Activated B cell treated with CpG ODN at 0.5 μM for 24 hours (primary cell): ENCODE measurements around the gene NCS1. TPM values are rescaled to one million over a fixed set of nuclear protein-coding genes. Genes with fewer than 3 reads are reported as not detected.
A peak's percentile ranks its signal among the peaks of the same experiment; 100 is the strongest.

ENCODE experiments used
- ATAC-seq: fragments of 200-7000 bp; cut with Tn5 transposase; one replicate; pipeline ENCODE4 v1.10.0; 2021; ENCODE audit warnings: low read depth, mild to moderate bottlenecking, moderate library complexity
- CTCF ChIA-PET: fragments of 350-600 bp; sonication (Branson Sonifier 250); formaldehyde crosslinking; loops from one replicate; lab custom pipeline; 2021; ENCODE audit warnings: antibody characterized with exemption; lab: Charles Lee
- POLR2A ChIA-PET: fragments of 350-600 bp; sonication (Branson Sonifier 250); formaldehyde crosslinking; loops from one replicate; lab custom pipeline; 2021; ENCODE audit warnings: antibody characterized with exemption; lab: Charles Lee
- DNase-seq: peaks from one replicate; pipeline ENCODE4 v3.0.0; 2022
- H3K27ac Mint-ChIP-seq: one replicate; pipeline ENCODE4 v1.8.0; 2020; ENCODE audit warnings: mixed read lengths
- H3K27me3 Mint-ChIP-seq: one replicate; pipeline ENCODE4 v1.8.0; 2021; ENCODE audit warnings: mixed read lengths
- H3K36me3 Mint-ChIP-seq: one replicate; pipeline ENCODE4 v1.8.0; 2021; ENCODE audit warnings: low read depth, mixed read lengths
- H3K4me1 Mint-ChIP-seq: one replicate; pipeline ENCODE4 v1.8.0; 2021; ENCODE audit warnings: mixed read lengths
- H3K4me3 Mint-ChIP-seq: one replicate; pipeline ENCODE4 v1.8.0; 2020; ENCODE audit warnings: mild to moderate bottlenecking, mixed read lengths
- H3K9me3 Mint-ChIP-seq: one replicate; pipeline ENCODE4 v1.8.0; 2020; ENCODE audit warnings: mixed read lengths
- intact Hi-C: fragments of 100-400 bp; cut with micrococcal nuclease; formaldehyde crosslinking; loops from one replicate; pipeline ENCODE4 v1.15.1; 2024
- total RNA-seq: library from RNA; stranded (reverse); gene quantifications from 2 replicates; pipeline ENCODE4 v1.2.3, GENCODE V29; 2022
- TF ChIP-seq, protein P1 (sequence below): fragments of 200-600 bp; IDR thresholded peaks from one replicate; pipeline ENCODE4 v1.8.0; 2022; ENCODE audit warnings: antibody characterized with exemption, mild to moderate bottlenecking

The NCS1 gene
- 0.24 and 0.59 TPM in 2 replicates for total RNA-seq

- Mint-ChIP-seq H3K27me3 (peaks cover 36% of the 10 kb centered on the region), H3K4me3 (peak within 1 kb of the TSS; percentile 66)
Measured at GRCh38 chr9:130172161-130172857, at the start of gene NCS1. TSS of gene NCS1 (plus strand) at chr9:130172404. CDS start at chr9:130172664, 260 bp downstream.

DNA sequence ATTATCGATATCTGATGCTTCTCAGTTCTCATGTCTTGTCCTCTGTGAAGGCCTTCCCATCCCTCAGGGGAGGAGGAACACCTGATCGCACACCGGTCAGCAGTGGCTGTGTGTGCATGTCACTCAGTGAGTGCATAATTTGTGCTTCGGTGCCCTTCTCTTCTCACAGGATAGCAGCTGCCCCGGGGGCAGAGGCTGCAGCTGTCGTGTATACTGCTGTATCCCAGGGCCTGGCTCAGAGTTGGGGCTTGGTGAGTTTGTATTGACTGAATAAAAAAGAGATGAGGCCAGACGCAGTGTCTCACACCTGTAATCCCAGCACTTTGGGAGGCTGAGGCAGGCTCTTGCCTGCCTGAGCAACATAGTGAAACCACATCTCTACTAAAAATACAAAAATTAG, 49.7 kb upstream of the NCS1 start:
- Mint-ChIP-seq H3K9me3 (no peaks in the 10 kb centered on the region), H3K4me1 (peaks cover 20% of the 10 kb centered on the region), H3K27ac (peak overlapping the region; percentile 56), H3K27me3 (no peaks in the 10 kb centered on the region), H3K36me3 (peaks cover 61% of the 10 kb centered on the region), H3K4me3 (no peak overlapping the region)
- intact Hi-C loops, result no loop called here
- no peak for ATAC-seq
- no peak for DNase-seq
- ChIA-PET CTCF (no interaction called here), POLR2A (interaction anchor here (0.6 to 1.0 kb wide), 2 partner anchors 8 to 234 kb away, joined by 4 to 10 read pairs; no protein-coding TSS in a partner anchor)
- TF ChIP-seq, protein P1, sequence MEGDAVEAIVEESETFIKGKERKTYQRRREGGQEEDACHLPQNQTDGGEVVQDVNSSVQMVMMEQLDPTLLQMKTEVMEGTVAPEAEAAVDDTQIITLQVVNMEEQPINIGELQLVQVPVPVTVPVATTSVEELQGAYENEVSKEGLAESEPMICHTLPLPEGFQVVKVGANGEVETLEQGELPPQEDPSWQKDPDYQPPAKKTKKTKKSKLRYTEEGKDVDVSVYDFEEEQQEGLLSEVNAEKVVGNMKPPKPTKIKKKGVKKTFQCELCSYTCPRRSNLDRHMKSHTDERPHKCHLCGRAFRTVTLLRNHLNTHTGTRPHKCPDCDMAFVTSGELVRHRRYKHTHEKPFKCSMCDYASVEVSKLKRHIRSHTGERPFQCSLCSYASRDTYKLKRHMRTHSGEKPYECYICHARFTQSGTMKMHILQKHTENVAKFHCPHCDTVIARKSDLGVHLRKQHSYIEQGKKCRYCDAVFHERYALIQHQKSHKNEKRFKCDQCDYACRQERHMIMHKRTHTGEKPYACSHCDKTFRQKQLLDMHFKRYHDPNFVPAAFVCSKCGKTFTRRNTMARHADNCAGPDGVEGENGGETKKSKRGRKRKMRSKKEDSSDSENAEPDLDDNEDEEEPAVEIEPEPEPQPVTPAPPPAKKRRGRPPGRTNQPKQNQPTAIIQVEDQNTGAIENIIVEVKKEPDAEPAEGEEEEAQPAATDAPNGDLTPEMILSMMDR, result no peak

More at GRCh38 chr9:130172161-130172857, at the start of gene NCS1:
- ATAC-seq, result peak; percentile 68
- Mint-ChIP-seq H3K9me3 (no peaks in the 10 kb centered on the region), H3K4me1 (peaks cover 4% of the 10 kb centered on the region), H3K27ac (no peak within 1 kb of the TSS), H3K36me3 (no peaks in the 10 kb centered on the region)
- TF ChIP-seq, protein P1, result no peak
- ChIA-PET POLR2A (no interaction called here), CTCF (no interaction called here)
- no peak for DNase-seq
- intact Hi-C loops, result loop anchor here (2.0 kb wide), 1 partner anchor 66 kb away; no protein-coding TSS in a partner anchor

DNA sequence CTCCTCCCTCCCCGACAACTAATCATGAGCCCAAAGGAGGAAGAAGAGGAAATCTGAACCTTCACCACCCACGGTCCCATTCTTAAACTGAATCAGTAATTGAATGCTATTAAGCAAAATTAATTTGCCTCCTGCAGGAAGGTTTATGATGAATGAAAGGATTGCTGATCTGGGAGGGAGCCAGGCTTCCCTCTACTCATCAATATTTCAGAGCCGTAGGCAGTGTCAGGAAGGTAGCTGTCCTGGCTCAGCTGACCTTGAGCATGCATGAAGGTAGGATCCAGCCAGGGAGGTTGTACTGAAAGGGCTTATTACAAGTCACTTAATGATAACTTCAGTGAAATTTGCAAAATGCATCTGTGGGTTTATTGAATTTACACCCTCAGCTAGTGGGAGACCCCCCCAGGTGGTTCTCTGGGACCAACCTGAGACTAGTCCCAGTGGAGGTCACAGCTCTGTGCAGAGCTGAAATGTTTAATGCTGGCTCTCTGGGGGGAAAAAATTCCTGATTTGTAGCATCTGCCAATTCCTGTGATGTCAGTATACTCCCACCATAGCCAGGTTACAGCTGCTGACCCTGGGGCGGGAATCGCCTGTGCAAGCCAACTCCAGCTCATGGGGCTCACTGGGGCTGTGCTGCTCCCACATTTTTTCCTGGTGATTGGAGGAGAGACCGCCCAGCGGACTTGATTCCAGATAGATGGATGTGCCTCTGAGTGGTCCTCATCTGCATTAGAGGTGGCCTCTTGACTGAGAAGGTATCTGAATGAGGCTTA, 47.9 kb upstream of the NCS1 start:
- no peak for DNase-seq
- no peaks in the 10 kb centered on the region for H3K9me3 Mint-ChIP-seq
- ChIA-PET POLR2A (interaction anchor here (0.6 kb wide), 1 partner anchor 122 kb away, joined by 6 read pairs; no protein-coding TSS in a partner anchor), CTCF (no interaction called here)
- TF ChIP-seq, protein P1, result no peak
- no peak for ATAC-seq
- peaks cover 36% of the 10 kb centered on the region for H3K4me1 Mint-ChIP-seq
- peaks cover 54% of the 10 kb centered on the region for H3K36me3 Mint-ChIP-seq
- H3K27me3 Mint-ChIP-seq, result no peaks in the 10 kb centered on the region
- no peak overlapping the region for H3K27ac Mint-ChIP-seq
- H3K4me3 Mint-ChIP-seq, result no peak overlapping the region
- intact Hi-C loops, result no loop called here

GRCh38 chr9:130126721-130127433, 45.3 kb upstream of the NCS1 start:
- Mint-ChIP-seq H3K4me3 (no peak overlapping the region), H3K27ac (peak overlapping the region; percentile 99), H3K4me1 (peaks cover 49% of the 10 kb centered on the region), H3K9me3 (no peaks in the 10 kb centered on the region), H3K36me3 (peaks cover 46% of the 10 kb centered on the region), H3K27me3 (no peaks in the 10 kb centered on the region)
- TF ChIP-seq, protein P1, result no peak
- intact Hi-C loops, result no loop called here
- no peak for DNase-seq
- POLR2A ChIA-PET, result interaction anchor here (1.6 to 2.5 kb wide), 2 partner anchors 84 to 291 kb away, joined by 9 to 10 read pairs; partner anchors contain the start of genes C9orf78, FNBP1 and USP20
- CTCF ChIA-PET, result interaction anchor here (0.7 kb wide), 1 partner anchor 15 kb away, joined by 4 read pairs; no protein-coding TSS in a partner anchor
- ATAC-seq, result no peak
